Lower leg skin (tissue), 3 donors: ENCODE results near the gene ARL13B.

Experiments used
- CTCF ChIP-seq, 3 donors: fragments of 450-650 bp; IDR thresholded peaks; one replicate each; pipeline ENCODE4 v1.5.1; 2016; ENCODE audit warnings: antibody characterized with exemption in 3 of 3, mild to moderate bottlenecking in 3 of 3, moderate library complexity in 2 of 3
- POLR2A ChIP-seq, 2 donors: fragments of 450-650 bp; IDR thresholded peaks; one replicate each; pipeline ENCODE4 v1.6.1; 2016 to 2017; ENCODE audit warnings: antibody characterized with exemption in 2 of 2, mild to moderate bottlenecking in 1 of 2, moderate library complexity in 1 of 2

DNA sequence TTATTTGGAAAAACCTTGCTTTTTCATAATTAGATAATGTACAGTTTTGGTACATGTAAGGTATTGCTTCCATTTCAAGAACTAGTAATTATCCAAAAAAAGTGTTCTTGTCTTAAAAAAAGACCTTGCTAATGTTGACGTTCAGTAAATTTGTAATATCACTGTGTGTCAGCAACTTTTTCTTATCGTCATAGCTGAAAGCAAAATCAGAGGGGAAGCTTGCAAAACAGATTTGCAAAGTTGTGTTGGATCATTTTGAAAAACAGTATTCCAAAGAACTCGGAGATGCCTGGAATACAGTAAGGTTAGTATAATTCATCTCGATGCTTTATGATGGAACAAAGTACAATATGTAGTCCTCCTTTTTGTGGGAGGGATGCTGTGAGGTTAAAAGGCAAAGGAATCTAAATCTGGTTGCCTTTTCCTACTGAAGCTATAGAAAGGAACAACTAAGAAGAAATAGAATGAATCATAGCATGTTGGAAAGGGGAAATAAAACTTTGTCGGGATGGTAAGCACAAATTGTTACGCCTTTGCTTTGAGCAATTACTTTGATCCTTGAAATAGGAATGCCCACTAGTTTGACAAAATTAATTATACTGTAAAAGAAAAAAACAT is 84.4 kb downstream of the ARL13B start:
- TF ChIP-seq CTCF (IDR thresholded peaks at IDR 0.05) (no peak), POLR2A (IDR thresholded peaks at IDR 0.05) (no peak)
